ENCODE results near the gene NBPF1. TPM values are rescaled to one million over a fixed set of nuclear protein-coding genes. Genes with fewer than 3 reads are reported as not detected.
"Not testable (repeated sequence)": the region's sequence is repeated elsewhere in the genome, so short reads cannot be mapped to it uniquely, and the experiment has no call there.

NBPF1 gene
- total RNA-seq, 1 donor from 2014 or later = 41.8 TPM

GRCh38 chr1:16605213-16605525, 8.2 kb downstream of the NBPF1 start:
- H3K27me3 Mint-ChIP-seq (ENCODE audit: unreplicated experiment) = no peaks in the 10 kb centered on the region
- H3K9me3 Mint-ChIP-seq (ENCODE audit: unreplicated experiment) = no peaks in the 10 kb centered on the region
- no peaks in the 10 kb centered on the region for H3K36me3 Mint-ChIP-seq (ENCODE audit: unreplicated experiment)
- H3K27ac Mint-ChIP-seq (ENCODE audit: unreplicated experiment) = no peak overlapping the region
- no peak for DNase-seq
- no peaks in the 10 kb centered on the region for H3K4me1 Mint-ChIP-seq (ENCODE audit: low read depth, unreplicated experiment)
- no peak for TF ChIP-seq CTCF (IDR thresholded peaks at IDR 0.05; ENCODE audit: partially characterized antibody, unreplicated experiment)
- H3K4me3 Mint-ChIP-seq (ENCODE audit: unreplicated experiment) = no peak overlapping the region

DNA sequence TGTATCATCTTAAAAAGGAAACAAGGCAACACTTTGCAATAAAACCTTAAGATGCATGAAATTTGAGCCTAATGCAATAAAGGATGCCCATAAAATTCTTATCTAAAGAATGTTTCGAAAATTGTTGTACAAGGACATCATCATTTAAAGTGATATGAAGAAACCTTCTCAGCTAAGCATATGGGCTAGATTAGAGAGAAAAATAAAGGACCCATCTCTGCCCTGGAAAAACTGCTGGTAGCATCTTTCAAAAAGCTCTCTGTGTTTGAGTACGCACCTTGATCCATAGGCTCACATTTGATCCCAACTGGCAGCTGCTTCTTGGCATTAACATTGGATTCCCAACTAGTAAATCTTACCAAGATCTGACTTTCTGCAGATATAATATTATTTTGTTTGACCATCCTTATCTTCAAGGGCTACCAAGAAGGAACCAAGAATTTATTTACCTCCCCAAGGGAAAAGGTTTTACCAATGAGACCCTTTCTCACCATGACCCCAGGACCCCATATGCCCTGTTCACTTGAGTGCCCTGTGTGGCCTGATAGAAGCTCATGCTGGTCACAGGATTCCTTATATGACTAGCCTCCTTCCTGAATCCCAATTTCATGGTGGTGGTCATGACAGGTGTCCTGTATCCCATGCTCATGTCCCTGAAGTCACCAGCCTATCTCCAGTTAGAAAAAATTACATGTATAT, 8.7 kb downstream of the NBPF1 start:
- H3K36me3 Mint-ChIP-seq (ENCODE audit: unreplicated experiment); H3K27ac Mint-ChIP-seq (ENCODE audit: unreplicated experiment); DNase-seq; H3K9me3 Mint-ChIP-seq (ENCODE audit: unreplicated experiment); H3K4me1 Mint-ChIP-seq (ENCODE audit: low read depth, unreplicated experiment); H3K27me3 Mint-ChIP-seq (ENCODE audit: unreplicated experiment); H3K4me3 Mint-ChIP-seq (ENCODE audit: unreplicated experiment): not testable (repeated sequence)

DNA sequence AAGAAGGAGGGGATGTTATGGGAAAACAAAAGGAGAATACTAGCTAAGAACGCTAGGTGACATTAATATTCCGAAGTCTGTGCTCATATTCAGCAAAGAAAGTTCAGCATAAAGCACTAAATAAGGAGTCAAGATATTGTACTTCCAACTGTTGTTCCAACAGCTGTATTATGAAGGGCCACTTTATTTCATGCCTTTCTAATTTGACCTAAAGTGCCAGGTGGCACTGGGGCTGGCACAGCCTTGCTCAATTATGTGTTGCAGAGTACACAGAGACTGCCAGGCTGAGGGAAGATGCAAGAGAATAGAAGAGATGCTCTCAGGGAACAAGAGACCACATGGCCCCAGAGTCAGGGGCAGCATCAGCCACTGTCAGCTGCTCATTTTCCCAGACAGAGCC, 9.7 kb downstream of the NBPF1 start:
- not testable (repeated sequence) for H3K9me3 Mint-ChIP-seq (ENCODE audit: unreplicated experiment); H3K4me3 Mint-ChIP-seq (ENCODE audit: unreplicated experiment); H3K4me1 Mint-ChIP-seq (ENCODE audit: low read depth, unreplicated experiment); H3K36me3 Mint-ChIP-seq (ENCODE audit: unreplicated experiment); DNase-seq; H3K27ac Mint-ChIP-seq (ENCODE audit: unreplicated experiment); H3K27me3 Mint-ChIP-seq (ENCODE audit: unreplicated experiment)

GRCh38 chr1:16602336-16603011, 10.9 kb downstream of the NBPF1 start:
- H3K27ac Mint-ChIP-seq (ENCODE audit: unreplicated experiment); H3K36me3 Mint-ChIP-seq (ENCODE audit: unreplicated experiment); H3K27me3 Mint-ChIP-seq (ENCODE audit: unreplicated experiment); DNase-seq; H3K4me1 Mint-ChIP-seq (ENCODE audit: low read depth, unreplicated experiment); H3K9me3 Mint-ChIP-seq (ENCODE audit: unreplicated experiment); H3K4me3 Mint-ChIP-seq (ENCODE audit: unreplicated experiment): not testable (repeated sequence)

DNA sequence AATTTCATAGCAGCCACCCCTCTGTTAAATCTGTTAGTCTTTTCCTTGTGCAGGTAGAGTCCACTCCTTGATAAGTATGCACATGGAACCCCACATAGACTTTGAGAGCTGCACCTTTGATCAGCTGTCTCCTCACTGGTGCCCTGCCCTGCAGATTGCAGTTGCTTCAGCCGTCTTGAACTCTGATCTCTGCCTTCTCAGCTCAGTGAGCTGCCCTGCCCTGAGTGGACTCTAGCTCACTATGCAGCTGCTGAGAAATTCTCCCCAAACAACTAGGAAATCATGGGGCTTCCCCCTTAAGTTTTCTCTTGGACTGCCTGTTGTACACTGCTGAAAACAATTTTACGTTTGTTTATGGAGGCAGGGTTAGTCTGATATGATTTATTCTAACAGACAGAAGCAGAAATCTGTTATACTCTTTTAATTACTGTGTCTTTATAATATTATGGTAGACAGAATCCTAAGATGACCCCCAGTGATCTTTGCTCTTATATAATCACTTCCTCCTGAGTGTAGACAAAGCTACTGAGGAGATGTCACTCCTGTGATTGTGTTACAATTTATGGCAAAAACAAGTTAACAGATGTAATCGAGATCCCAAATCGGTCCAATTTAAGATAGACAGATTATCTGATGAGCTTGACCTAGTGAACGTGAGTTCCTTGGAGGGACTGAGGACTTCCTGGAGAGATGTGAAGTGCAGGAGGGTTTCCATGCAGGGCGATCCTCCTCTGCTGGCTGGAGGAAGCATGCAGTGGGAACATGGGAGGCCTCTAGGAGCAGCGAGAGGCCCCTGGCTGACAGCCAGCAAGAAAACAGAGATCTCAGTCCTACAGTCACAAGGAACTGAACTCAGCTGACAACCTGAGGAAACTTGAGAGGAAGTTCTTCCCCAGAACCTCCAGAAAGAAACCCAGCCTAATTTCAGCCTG, 12.2 kb downstream of the NBPF1 start:
- H3K36me3 Mint-ChIP-seq (ENCODE audit: unreplicated experiment); H3K4me3 Mint-ChIP-seq (ENCODE audit: unreplicated experiment); H3K4me1 Mint-ChIP-seq (ENCODE audit: low read depth, unreplicated experiment); H3K9me3 Mint-ChIP-seq (ENCODE audit: unreplicated experiment); H3K27ac Mint-ChIP-seq (ENCODE audit: unreplicated experiment); H3K27me3 Mint-ChIP-seq (ENCODE audit: unreplicated experiment); DNase-seq: not testable (repeated sequence)

- H3K4me3 Mint-ChIP-seq (ENCODE audit: unreplicated experiment); H3K9me3 Mint-ChIP-seq (ENCODE audit: unreplicated experiment); H3K4me1 Mint-ChIP-seq (ENCODE audit: low read depth, unreplicated experiment); H3K27me3 Mint-ChIP-seq (ENCODE audit: unreplicated experiment); DNase-seq; H3K36me3 Mint-ChIP-seq (ENCODE audit: unreplicated experiment); H3K27ac Mint-ChIP-seq (ENCODE audit: unreplicated experiment): not testable (repeated sequence)
These were observed 14.0 kb downstream of the NBPF1 start for GRCh38 chr1:16599326-16599725.

GRCh38 chr1:16595216-16595615, 18.1 kb downstream of the NBPF1 start:
- not testable (repeated sequence) for H3K4me3 Mint-ChIP-seq (ENCODE audit: unreplicated experiment); DNase-seq; H3K36me3 Mint-ChIP-seq (ENCODE audit: unreplicated experiment); H3K27ac Mint-ChIP-seq (ENCODE audit: unreplicated experiment); H3K4me1 Mint-ChIP-seq (ENCODE audit: low read depth, unreplicated experiment); H3K9me3 Mint-ChIP-seq (ENCODE audit: unreplicated experiment); H3K27me3 Mint-ChIP-seq (ENCODE audit: unreplicated experiment)

Data from glutamatergic neuron (in vitro differentiated cells).